Bone marrow (tissue), 2 donors: ENCODE data around the gene TAS2R39.
"Not testable (repeated sequence)": the region's sequence is repeated elsewhere in the genome, so short reads cannot be mapped to it uniquely, and the experiment has no call there.

Experiments used
- DNase-seq, 2 donors: peaks; one replicate each; lab custom pipeline; 2025; lab: John Stamatoyannopoulos, UW

The TAS2R39 gene

GRCh38 chr7:143183024-143183423, at the start of gene TAS2R39:
TAS2R39 (plus strand) TSS chr7:143183419; CDS start chr7:143183419, 0 bp downstream.
- no peak for DNase-seq

GRCh38 chr7:143147070-143147469, 36.1 kb upstream of the TAS2R39 start:
- DNase-seq: no peak

- DNase-seq: no peak
Observed at GRCh38 chr7:143148050-143148449, 35.2 kb upstream of the TAS2R39 start.

- DNase-seq: no peak
Observed at GRCh38 chr7:143148651-143149050, 34.6 kb upstream of the TAS2R39 start.

- DNase-seq: not testable (repeated sequence)
Observed at GRCh38 chr7:143150696-143151095, 32.5 kb upstream of the TAS2R39 start.

- DNase-seq: not testable (repeated sequence)
Observed at GRCh38 chr7:143158617-143159016, 24.6 kb upstream of the TAS2R39 start.

GRCh38 chr7:143171697-143172096, 11.5 kb upstream of the TAS2R39 start:
- DNase-seq: no peak

- no peak for DNase-seq
Observed at GRCh38 chr7:143172354-143172753, 10.9 kb upstream of the TAS2R39 start.

GRCh38 chr7:143176128-143176527, 7.1 kb upstream of the TAS2R39 start:
- no peak for DNase-seq

GRCh38 chr7:143177374-143178119, 5.7 kb upstream of the TAS2R39 start:
- DNase-seq: no peak

- not testable (repeated sequence) for DNase-seq
Observed at GRCh38 chr7:143180771-143181170, 2.4 kb upstream of the TAS2R39 start.

- DNase-seq: no peak
Observed at GRCh38 chr7:143181349-143181748, 1.9 kb upstream of the TAS2R39 start.

- DNase-seq: no peak
Observed at GRCh38 chr7:143185551-143185950, 2.3 kb downstream of the TAS2R39 start.

GRCh38 chr7:143188994-143189393, 5.8 kb downstream of the TAS2R39 start:
- DNase-seq: no peak

- DNase-seq: no peak
Observed at GRCh38 chr7:143193880-143194279, 10.7 kb downstream of the TAS2R39 start.

- DNase-seq: no peak
Observed at GRCh38 chr7:143199040-143199439, 15.8 kb downstream of the TAS2R39 start.

GRCh38 chr7:143202161-143202560, 18.9 kb downstream of the TAS2R39 start:
- no peak for DNase-seq

- no peak for DNase-seq
Observed at GRCh38 chr7:143203386-143203785, 20.2 kb downstream of the TAS2R39 start.

- DNase-seq: peak; percentile 19 to 95
Observed at GRCh38 chr7:143205560-143206293, 22.5 kb downstream of the TAS2R39 start.

GRCh38 chr7:143210541-143210940, 27.3 kb downstream of the TAS2R39 start:
- no peak for DNase-seq

GRCh38 chr7:143213478-143213877, 30.3 kb downstream of the TAS2R39 start:
- DNase-seq: not testable (repeated sequence)

- DNase-seq: peak; percentile 6 to 74
Observed at GRCh38 chr7:143214789-143215679, 31.8 kb downstream of the TAS2R39 start.
